Globus pallidus (tissue), 1 donor: ENCODE measurements around the gene FRMD4A.
"Not testable (repeated sequence)": the region's sequence is repeated elsewhere in the genome, so short reads cannot be mapped to it uniquely, and the experiment has no call there.

Experiments used
- DNase-seq: peaks from one replicate; pipeline ENCODE4 v3.0.0-alpha.2; 2015; ENCODE audit warnings: low spot score

Gene FRMD4A

GRCh38 chr10:14102056-14102455, 228.7 kb downstream of the FRMD4A start:
- DNase-seq: no peak

GRCh38 chr10:14099885-14100284, 230.8 kb downstream of the FRMD4A start:
- DNase-seq: no peak

DNA sequence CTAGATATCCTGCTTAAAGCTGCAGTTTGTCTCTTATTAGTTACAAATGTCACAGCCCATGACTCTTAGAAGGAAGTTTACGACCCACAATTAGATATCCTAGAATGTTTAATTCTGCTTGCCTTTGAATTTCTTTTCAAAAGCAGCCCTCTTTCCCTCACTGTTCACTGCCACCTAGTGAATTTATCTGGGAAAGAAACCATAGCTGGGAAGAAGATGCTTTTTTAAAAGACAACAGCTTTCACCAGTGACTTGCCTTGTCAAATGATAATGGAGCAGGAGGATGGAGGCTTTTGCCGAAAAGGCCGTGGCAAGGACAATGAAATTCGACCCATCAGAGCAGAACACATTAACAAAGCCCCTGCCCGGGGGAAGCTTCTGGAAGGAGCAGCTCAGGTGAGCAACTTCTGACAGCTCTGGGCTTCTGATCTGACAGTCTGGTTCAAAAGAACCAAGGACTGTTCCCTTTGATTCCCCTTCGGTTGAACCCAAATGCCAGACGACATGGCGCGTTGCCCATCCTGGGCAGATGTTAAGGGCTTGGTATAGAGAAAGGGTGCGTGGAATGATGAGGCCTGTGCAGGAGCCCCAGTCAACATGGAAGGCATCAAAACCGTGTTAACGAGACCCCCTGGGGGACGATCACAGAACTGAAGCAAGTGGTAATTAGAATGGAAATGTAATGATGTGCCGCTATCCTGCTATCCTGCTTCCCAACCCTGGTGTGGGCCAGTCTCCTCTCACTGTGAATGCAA, 236.8 kb downstream of the FRMD4A start:
- DNase-seq: peak; percentile 34

DNA sequence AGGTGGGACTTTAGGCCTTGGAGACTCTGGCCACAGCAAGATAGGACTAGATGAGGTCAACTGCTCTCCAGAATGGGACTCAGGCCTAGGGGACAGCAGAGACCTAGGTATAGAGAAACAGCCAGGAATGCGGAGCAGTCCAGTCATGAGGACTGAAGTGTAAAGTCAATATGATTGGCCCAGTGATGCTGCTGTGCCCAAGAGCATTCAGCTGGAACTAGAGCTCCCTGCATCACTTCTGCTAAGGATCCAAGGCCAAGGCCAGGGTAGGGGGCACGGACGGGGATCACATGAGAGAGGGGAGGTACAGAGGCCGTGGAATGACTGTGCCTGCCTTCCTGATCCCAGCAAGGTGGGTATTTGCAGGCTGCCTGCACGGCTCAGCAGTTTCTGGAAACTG, 237.9 kb downstream of the FRMD4A start:
- DNase-seq: no peak

GRCh38 chr10:14089556-14090292, 241.0 kb downstream of the FRMD4A start:
- no peak for DNase-seq

GRCh38 chr10:14087566-14087965, 243.2 kb downstream of the FRMD4A start:
- DNase-seq: no peak

GRCh38 chr10:14086596-14086995, 244.1 kb downstream of the FRMD4A start:
- no peak for DNase-seq

- no peak for DNase-seq
Observed at GRCh38 chr10:14084875-14085274, 245.8 kb downstream of the FRMD4A start.

- DNase-seq: no peak
Observed at GRCh38 chr10:14080795-14081194, 249.9 kb downstream of the FRMD4A start.

GRCh38 chr10:14077430-14077829, 253.3 kb downstream of the FRMD4A start:
- no peak for DNase-seq

- no peak for DNase-seq
Observed at GRCh38 chr10:14074062-14074884, 256.5 kb downstream of the FRMD4A start.

DNA sequence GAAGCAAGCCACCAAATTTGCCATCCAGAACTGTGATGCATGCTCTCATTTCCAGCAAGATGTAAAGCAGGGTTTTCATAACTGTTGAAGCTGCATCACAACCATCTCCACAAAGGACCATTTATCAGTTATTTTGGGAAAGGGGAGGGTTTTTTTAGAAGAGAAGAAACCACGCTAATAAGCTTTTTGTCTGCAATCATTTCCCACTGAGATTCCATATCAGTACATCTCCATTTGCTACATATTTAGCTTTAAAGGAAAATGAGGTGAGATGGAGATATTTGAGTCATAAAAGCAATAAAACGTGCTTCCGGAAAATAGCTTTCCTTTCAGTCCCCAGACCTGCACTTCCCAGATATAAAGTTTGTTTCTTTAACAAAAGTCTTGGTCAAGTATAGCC, 258.2 kb downstream of the FRMD4A start:
- DNase-seq: no peak

DNA sequence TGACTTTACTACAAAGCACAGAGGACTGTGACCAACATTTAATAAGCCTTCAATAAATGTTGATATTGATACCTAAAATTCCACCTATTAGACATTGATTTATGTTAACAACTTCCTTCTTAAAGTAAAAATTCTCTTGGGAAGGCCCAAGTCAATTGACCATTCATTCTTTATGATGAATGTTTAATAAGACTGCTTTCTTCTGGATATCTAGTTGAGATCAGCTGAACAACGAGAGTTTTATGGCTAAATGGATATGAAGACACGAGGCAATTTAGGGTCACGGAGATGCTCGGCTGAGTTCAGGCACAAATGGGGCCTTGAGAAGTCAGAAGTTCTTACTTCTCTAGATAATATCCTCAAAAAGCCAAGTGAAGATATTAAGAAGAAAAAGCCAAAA, 258.8 kb downstream of the FRMD4A start:
- DNase-seq: no peak

- DNase-seq: no peak
Observed at GRCh38 chr10:14068601-14069250, 262.0 kb downstream of the FRMD4A start.

DNA sequence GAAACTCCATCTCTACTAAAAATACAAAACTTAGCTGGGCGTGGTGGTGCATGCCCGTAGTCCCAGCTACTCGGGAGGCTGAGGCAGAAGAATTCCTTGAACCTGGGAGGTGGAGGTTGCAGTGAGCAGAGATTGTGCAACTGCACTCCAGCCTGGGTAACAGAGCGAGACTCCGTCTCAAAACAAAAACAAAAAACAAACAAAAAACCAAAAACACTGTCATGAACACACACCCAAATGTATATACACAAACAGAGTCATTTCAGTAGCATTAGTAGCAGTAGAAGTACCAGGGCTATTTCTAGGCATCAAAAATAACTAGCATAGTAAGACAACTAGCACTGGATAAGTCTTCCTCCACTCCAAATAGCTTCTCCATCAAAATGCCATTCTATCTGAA, 263.1 kb downstream of the FRMD4A start:
- DNase-seq: not testable (repeated sequence)

DNA sequence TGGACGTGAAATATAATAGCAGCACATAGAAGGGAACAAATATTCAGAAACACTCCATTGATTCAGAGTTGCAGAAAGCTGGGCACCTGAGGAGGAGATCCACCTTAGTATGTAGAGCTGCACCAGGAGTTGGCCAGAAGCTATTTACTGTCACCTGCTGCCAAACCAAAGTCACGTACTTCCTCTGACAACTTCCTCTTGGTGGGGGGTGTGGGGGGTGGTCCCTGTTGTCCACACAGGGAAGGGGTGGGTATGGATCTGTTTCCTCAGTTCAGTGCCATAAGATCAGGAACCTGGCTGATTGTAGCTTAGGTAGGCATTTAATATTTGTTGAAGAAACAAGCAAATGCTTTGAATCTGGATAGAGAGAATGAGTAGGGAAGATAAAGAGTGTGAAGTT, 264.6 kb downstream of the FRMD4A start:
- no peak for DNase-seq

- DNase-seq: no peak
Observed at GRCh38 chr10:14063531-14064285, 267.0 kb downstream of the FRMD4A start.

DNA sequence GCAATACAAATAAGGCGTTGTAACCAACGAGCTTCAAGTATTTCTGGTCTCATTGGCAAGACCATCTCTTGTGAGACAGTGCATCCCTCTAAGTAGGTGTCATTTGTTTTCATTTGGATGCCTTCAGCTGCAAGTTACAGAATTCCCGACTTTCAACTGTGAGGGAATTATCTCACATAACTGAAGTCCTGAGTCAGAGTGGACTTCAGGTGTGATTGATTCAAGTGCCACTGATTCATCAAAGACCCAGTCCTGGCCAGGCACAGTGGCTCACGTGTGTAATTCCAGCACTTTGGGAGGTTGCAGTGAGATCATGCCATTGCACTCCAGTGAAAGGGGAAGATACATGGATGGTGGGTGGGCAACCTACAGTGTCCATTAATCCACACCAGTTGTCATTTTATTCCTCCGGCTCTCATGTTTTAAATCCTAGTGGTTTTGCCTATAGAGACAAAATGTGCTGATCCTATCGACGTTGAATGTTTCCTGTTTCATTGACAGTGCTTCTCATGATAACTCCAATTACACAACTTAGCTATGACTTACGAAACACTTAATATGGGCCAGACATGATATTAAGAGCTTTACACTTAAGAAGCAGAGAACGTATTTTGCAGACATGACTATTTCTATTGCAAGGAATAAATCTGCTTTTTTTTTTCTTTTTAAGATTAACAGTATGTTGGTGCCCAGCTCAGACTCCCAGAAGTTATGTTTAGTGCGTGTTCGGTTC, 268.0 kb downstream of the FRMD4A start:
- no peak for DNase-seq

- no peak for DNase-seq
Observed at GRCh38 chr10:14060320-14061070, 270.2 kb downstream of the FRMD4A start.
